ENCODE results near the gene LRSAM1. TPM values are rescaled to one million over a fixed set of nuclear protein-coding genes. Genes with fewer than 3 reads are reported as not detected.

LRSAM1 gene
- total RNA-seq, 1 donor from 2014 or later, result 23.8 TPM

DNA sequence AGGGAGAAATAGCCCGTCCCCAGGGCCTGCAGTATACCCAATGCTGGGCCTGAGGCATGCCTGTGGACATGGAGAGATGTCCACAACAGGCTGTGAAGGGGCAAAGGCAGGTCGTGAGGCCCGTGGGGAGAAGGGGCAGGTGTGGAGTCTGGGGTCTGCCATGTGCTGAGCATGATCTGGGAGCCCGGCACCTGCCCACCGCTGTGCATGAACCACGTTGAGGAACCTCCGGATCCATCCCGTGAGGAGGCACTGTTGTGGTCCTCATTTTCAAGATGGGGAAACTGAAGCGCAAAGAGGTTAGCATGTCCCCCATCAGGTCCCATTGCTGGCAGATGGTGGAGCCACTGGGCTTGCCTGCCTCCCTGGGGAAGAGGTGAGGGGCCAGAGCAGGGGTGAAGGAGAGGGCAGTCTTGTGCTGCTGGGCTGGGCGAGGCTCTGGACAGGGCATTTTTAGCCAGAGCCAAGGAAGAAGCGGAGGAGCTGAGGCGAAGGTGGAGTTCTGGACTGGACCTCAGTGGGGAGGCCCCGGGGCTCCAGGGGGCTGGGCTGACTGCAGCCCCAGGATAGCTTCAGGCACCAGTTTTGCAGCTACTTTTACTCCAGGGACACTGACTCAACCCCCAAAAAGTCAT lies 46.5 kb downstream of the LRSAM1 start:
- Mint-ChIP-seq H3K4me3 (no peak overlapping the region), H3K9me3 (no peaks in the 10 kb centered on the region), H3K4me1 (ENCODE audit: low read depth) (no peaks in the 10 kb centered on the region), H3K27me3 (ENCODE audit: insufficient read depth) (no peaks in the 10 kb centered on the region), H3K27ac (no peak overlapping the region), H3K36me3 (ENCODE audit: low read depth) (peaks cover 10% of the 10 kb centered on the region)
- no peak for DNase-seq (ENCODE audit: low spot score)
- intact Hi-C loops (cut with micrococcal nuclease), result no loop called here

- Mint-ChIP-seq H3K4me1 (ENCODE audit: low read depth) (no peaks in the 10 kb centered on the region), H3K9me3 (no peaks in the 10 kb centered on the region), H3K36me3 (ENCODE audit: low read depth) (peaks cover 8% of the 10 kb centered on the region), H3K27ac (no peak overlapping the region), H3K27me3 (ENCODE audit: insufficient read depth) (no peaks in the 10 kb centered on the region), H3K4me3 (no peak overlapping the region)
- DNase-seq (ENCODE audit: low spot score), result no peak
- intact Hi-C loops (cut with micrococcal nuclease), result no loop called here
These were observed 47.0 kb downstream of the LRSAM1 start for GRCh38 chr9:127498298-127498697.

- peaks cover 5% of the 10 kb centered on the region for H3K36me3 Mint-ChIP-seq (ENCODE audit: low read depth)
- peaks cover 5% of the 10 kb centered on the region for H3K4me1 Mint-ChIP-seq (ENCODE audit: low read depth)
- H3K4me3 Mint-ChIP-seq, result no peak overlapping the region
- H3K27ac Mint-ChIP-seq, result no peak overlapping the region
- no peaks in the 10 kb centered on the region for H3K9me3 Mint-ChIP-seq
- intact Hi-C loops (cut with micrococcal nuclease), result loop anchor here (5.0 kb wide), 1 partner anchor 372 kb away; no protein-coding TSS in a partner anchor
- H3K27me3 Mint-ChIP-seq (ENCODE audit: insufficient read depth), result no peaks in the 10 kb centered on the region
- DNase-seq (ENCODE audit: low spot score), result no peak
These were observed 49.1 kb downstream of the LRSAM1 start for GRCh38 chr9:127500399-127500798.

- Mint-ChIP-seq H3K27me3 (ENCODE audit: insufficient read depth) (no peaks in the 10 kb centered on the region), H3K4me1 (ENCODE audit: low read depth) (peaks cover 5% of the 10 kb centered on the region), H3K9me3 (no peaks in the 10 kb centered on the region), H3K4me3 (no peak overlapping the region), H3K27ac (no peak overlapping the region), H3K36me3 (ENCODE audit: low read depth) (peaks cover 5% of the 10 kb centered on the region)
- no peak for DNase-seq (ENCODE audit: low spot score)
- intact Hi-C loops (cut with micrococcal nuclease), result loop anchor here (5.0 kb wide), 1 partner anchor 371 kb away; no protein-coding TSS in a partner anchor
These were observed 49.6 kb downstream of the LRSAM1 start for GRCh38 chr9:127500862-127501261.

DNA sequence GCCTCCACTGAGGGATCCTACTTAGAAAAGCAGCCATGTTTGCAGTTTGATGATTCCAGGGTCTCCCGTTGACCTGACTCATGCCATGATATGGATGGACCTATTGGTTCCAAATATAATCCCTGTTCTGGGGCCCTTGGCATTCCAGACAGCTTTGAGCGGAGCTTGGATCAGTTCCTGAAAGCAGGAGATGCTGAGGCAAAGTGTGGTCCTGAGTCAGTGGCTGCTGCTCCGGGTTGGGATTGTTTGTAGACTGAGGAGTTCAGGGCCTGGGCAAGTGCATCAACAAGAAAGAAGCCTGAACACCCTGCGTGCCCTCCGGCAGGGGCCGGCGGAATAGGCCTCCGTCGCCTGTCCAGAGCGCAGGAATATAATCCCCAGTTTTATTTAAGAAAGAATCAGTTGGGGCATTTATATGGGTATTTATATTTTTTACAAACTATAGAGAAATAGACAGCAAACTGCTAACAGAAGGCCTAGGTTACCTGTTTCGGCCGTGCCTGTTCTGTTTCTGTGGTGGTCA lies 50.6 kb downstream of the LRSAM1 start:
- Mint-ChIP-seq H3K4me1 (ENCODE audit: low read depth) (peaks cover 5% of the 10 kb centered on the region), H3K4me3 (no peak overlapping the region), H3K36me3 (ENCODE audit: low read depth) (peaks cover 1% of the 10 kb centered on the region), H3K27me3 (ENCODE audit: insufficient read depth) (no peaks in the 10 kb centered on the region), H3K9me3 (no peaks in the 10 kb centered on the region), H3K27ac (no peak overlapping the region)
- intact Hi-C loops (cut with micrococcal nuclease), result loop anchor here (5.0 kb wide), 1 partner anchor 370 kb away; no protein-coding TSS in a partner anchor
- no peak for DNase-seq (ENCODE audit: low spot score)

DNA sequence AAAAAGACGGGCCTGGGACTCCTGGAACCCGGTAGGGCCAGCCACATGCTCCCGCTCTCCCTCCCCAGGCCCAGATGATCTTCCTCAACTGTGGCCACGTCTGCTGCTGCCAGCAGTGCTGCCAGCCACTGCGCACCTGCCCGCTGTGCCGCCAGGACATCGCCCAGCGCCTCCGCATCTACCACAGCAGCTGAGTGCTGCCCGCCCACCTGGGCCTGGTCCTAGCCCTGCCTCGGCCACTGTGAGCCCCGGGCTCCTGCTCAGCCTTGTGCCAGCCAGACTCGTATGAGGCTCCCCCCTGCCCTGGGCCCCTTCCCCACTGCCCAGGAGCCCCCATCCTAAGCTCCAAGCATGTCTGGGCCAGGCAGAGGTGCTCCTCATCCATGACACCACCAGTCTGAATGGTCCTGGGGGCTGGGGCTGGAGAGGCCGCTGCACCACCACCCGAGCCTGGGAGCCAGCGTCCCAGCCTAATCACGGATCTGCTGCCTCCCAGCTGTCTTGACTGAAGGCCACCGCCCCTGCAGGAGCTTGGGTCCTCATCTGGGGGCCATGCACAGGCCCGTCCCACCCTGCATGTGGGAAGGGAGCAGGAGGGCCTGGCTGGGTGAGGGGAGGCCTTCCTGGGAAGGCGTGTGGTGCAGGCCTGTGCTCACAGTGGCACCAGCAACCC lies 51.5 kb downstream of the LRSAM1 start:
- Mint-ChIP-seq H3K27ac (no peak overlapping the region), H3K36me3 (ENCODE audit: low read depth) (peaks cover 1% of the 10 kb centered on the region), H3K27me3 (ENCODE audit: insufficient read depth) (no peaks in the 10 kb centered on the region), H3K4me3 (no peak overlapping the region), H3K4me1 (ENCODE audit: low read depth) (peaks cover 5% of the 10 kb centered on the region), H3K9me3 (no peaks in the 10 kb centered on the region)
- DNase-seq (ENCODE audit: low spot score), result no peak
- intact Hi-C loops (cut with micrococcal nuclease), result loop anchor here (5.0 kb wide), 1 partner anchor 369 kb away; no protein-coding TSS in a partner anchor

GRCh38 chr9:127503379-127503921 lies 52.1 kb downstream of the LRSAM1 start:
- Mint-ChIP-seq H3K36me3 (ENCODE audit: low read depth) (peaks cover 1% of the 10 kb centered on the region), H3K27ac (no peak overlapping the region), H3K4me3 (no peak overlapping the region), H3K27me3 (ENCODE audit: insufficient read depth) (no peaks in the 10 kb centered on the region), H3K9me3 (no peaks in the 10 kb centered on the region), H3K4me1 (ENCODE audit: low read depth) (peaks cover 5% of the 10 kb centered on the region)
- intact Hi-C loops (cut with micrococcal nuclease), result loop anchor here (5.0 kb wide), 1 partner anchor 369 kb away; no protein-coding TSS in a partner anchor
- no peak for DNase-seq (ENCODE audit: low spot score)

GRCh38 chr9:127503947-127504886 lies 52.9 kb downstream of the LRSAM1 start:
- DNase-seq (ENCODE audit: low spot score), result peak; percentile 70
- Mint-ChIP-seq H3K9me3 (no peaks in the 10 kb centered on the region), H3K27me3 (ENCODE audit: insufficient read depth) (no peaks in the 10 kb centered on the region), H3K27ac (no peak overlapping the region), H3K36me3 (ENCODE audit: low read depth) (peaks cover 2% of the 10 kb centered on the region), H3K4me3 (no peak overlapping the region), H3K4me1 (ENCODE audit: low read depth) (peaks cover 5% of the 10 kb centered on the region)
- intact Hi-C loops (cut with micrococcal nuclease), result loop anchor here (1.0 to 5.0 kb wide), 4 partner anchors 82 to 417 kb away; no protein-coding TSS in a partner anchor

DNA sequence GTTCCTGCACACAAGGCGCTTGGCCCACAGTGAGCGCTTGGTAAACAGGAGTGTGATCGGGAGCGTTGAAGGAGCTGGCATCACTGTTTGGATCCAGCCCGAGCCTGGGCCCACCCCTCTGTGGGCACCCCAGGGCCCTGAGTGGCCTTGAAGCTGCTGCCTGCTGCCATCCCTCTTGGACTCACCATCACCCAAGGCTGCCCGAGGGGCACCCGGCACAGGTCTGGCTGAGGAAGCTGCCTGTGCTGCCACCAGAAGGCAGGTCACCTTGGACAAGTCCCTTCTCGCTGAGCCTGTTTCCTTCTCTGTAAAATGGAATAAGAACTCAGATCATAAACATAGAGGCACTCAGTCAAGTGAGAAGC lies 53.6 kb downstream of the LRSAM1 start:
- no peak for DNase-seq (ENCODE audit: low spot score)
- Mint-ChIP-seq H3K9me3 (no peaks in the 10 kb centered on the region), H3K36me3 (ENCODE audit: low read depth) (peaks cover 2% of the 10 kb centered on the region), H3K4me1 (ENCODE audit: low read depth) (peaks cover 5% of the 10 kb centered on the region), H3K27me3 (ENCODE audit: insufficient read depth) (no peaks in the 10 kb centered on the region), H3K4me3 (no peak overlapping the region), H3K27ac (no peak overlapping the region)
- intact Hi-C loops (cut with micrococcal nuclease), result loop anchor here (1.0 to 5.0 kb wide), 4 partner anchors 81 to 416 kb away; no protein-coding TSS in a partner anchor

GRCh38 chr9:127505396-127506116 lies 54.2 kb downstream of the LRSAM1 start:
- no peaks in the 10 kb centered on the region for H3K27me3 Mint-ChIP-seq (ENCODE audit: insufficient read depth)
- peak; percentile 7 for DNase-seq (ENCODE audit: low spot score)
- H3K9me3 Mint-ChIP-seq, result no peaks in the 10 kb centered on the region
- no peak overlapping the region for H3K4me3 Mint-ChIP-seq
- no peak overlapping the region for H3K27ac Mint-ChIP-seq
- intact Hi-C loops (cut with micrococcal nuclease), result loop anchor here (2.0 kb wide), 1 partner anchor 415 kb away; no protein-coding TSS in a partner anchor
- peaks cover 5% of the 10 kb centered on the region for H3K4me1 Mint-ChIP-seq (ENCODE audit: low read depth)
- peaks cover 2% of the 10 kb centered on the region for H3K36me3 Mint-ChIP-seq (ENCODE audit: low read depth)

GRCh38 chr9:127506117-127506813 lies 55.0 kb downstream of the LRSAM1 start:
- H3K4me1 Mint-ChIP-seq (ENCODE audit: low read depth), result peaks cover 5% of the 10 kb centered on the region
- intact Hi-C loops (cut with micrococcal nuclease), result no loop called here
- H3K27me3 Mint-ChIP-seq (ENCODE audit: insufficient read depth), result no peaks in the 10 kb centered on the region
- no peak for DNase-seq (ENCODE audit: low spot score)
- no peaks in the 10 kb centered on the region for H3K9me3 Mint-ChIP-seq
- H3K4me3 Mint-ChIP-seq, result no peak overlapping the region
- peaks cover 2% of the 10 kb centered on the region for H3K36me3 Mint-ChIP-seq (ENCODE audit: low read depth)
- H3K27ac Mint-ChIP-seq, result no peak overlapping the region

All from activated T-helper 1 cell treated with anti-CD3 and anti-CD28 coated beads, Interleukin-12 subunit alpha, Interleukin-12 subunit beta, Interleukin-2, Interleukin-4 antibody, amounts not matched to agents 30 ng/mL and 10 ng/mL and 1 ng/mL, durations not matched to agents 14 hours and 24 hours and 36 hours (primary cell).